Measurements from ENCODE around the gene GNAS. TPM values are rescaled to one million over a fixed set of nuclear protein-coding genes. Genes with fewer than 3 reads are reported as not detected.

GNAS gene
- total RNA-seq, 1 experiment from 2014 or later: 1,015 TPM

- DNase-seq (ENCODE audit: low read depth in 1 of 2, low spot score in 2 of 2): no peak
- Histone ChIP-seq H3K4me3 (no peak overlapping the region), H3K36me3 (no peaks in the 10 kb centered on the region), H3K27me3 (replicated peaks) (0 out of 2 replicates have a peak, but pooled peaks cover 5% of the 10 kb centered on the region), H3K4me1 (replicated peaks) (peaks cover 17% of the 10 kb centered on the region), H3K27ac (no peak overlapping the region), H3K9me3 (replicated peaks) (no peaks in the 10 kb centered on the region)
These were observed 32.5 kb downstream of the GNAS start for GRCh38 chr20:58884966-58885365.

- H3K27ac ChIP-seq: no peak overlapping the region
- H3K4me1 ChIP-seq (replicated peaks): peaks cover 24% of the 10 kb centered on the region
- H3K27me3 ChIP-seq (replicated peaks): 0 out of 2 replicates have a peak, but pooled peaks cover 5% of the 10 kb centered on the region
- no peak for DNase-seq (ENCODE audit: low read depth in 1 of 2, low spot score in 2 of 2)
- no peaks in the 10 kb centered on the region for H3K9me3 ChIP-seq (replicated peaks)
- H3K36me3 ChIP-seq: no peaks in the 10 kb centered on the region
- H3K4me3 ChIP-seq: no peak overlapping the region
These were observed 34.0 kb downstream of the GNAS start for GRCh38 chr20:58886546-58886945.

GRCh38 chr20:58888103-58888502, 35.6 kb downstream of the GNAS start:
- H3K4me3 ChIP-seq: peak overlapping the region; percentile 64
- peaks cover under 1% of the 10 kb centered on the region for H3K36me3 ChIP-seq
- peaks cover 18% of the 10 kb centered on the region for H3K4me1 ChIP-seq (replicated peaks)
- H3K9me3 ChIP-seq (replicated peaks): no peaks in the 10 kb centered on the region
- H3K27me3 ChIP-seq (replicated peaks): 0 out of 2 replicates have a peak, but pooled peaks cover 5% of the 10 kb centered on the region
- DNase-seq (ENCODE audit: low read depth in 1 of 2, low spot score in 2 of 2): no peak
- H3K27ac ChIP-seq: no peak overlapping the region

GRCh38 chr20:58888521-58889333, 36.2 kb downstream of the GNAS start:
- Histone ChIP-seq H3K4me3 (peak overlapping the region; percentile 64), H3K27ac (no peak overlapping the region), H3K27me3 (replicated peaks) (0 out of 2 replicates have a peak, but pooled peaks cover 5% of the 10 kb centered on the region), H3K36me3 (peaks cover 7% of the 10 kb centered on the region), H3K4me1 (replicated peaks) (peaks cover 18% of the 10 kb centered on the region), H3K9me3 (replicated peaks) (no peaks in the 10 kb centered on the region)
- DNase-seq (ENCODE audit: low read depth in 1 of 2, low spot score in 2 of 2): peak; percentile 33 to 66

GRCh38 chr20:58889334-58889760, 36.8 kb downstream of the GNAS start:
- Histone ChIP-seq H3K4me1 (replicated peaks) (peaks cover 24% of the 10 kb centered on the region), H3K36me3 (peaks cover 9% of the 10 kb centered on the region), H3K27ac (no peak overlapping the region), H3K4me3 (peak overlapping the region; percentile 64), H3K9me3 (replicated peaks) (no peaks in the 10 kb centered on the region), H3K27me3 (replicated peaks) (0 out of 2 replicates have a peak, but pooled peaks cover 5% of the 10 kb centered on the region)
- no peak for DNase-seq (ENCODE audit: low read depth in 1 of 2, low spot score in 2 of 2)

GRCh38 chr20:58889798-58890517, 37.4 kb downstream of the GNAS start:
- Histone ChIP-seq H3K9me3 (replicated peaks) (no peaks in the 10 kb centered on the region), H3K4me1 (replicated peaks) (peaks cover 31% of the 10 kb centered on the region), H3K36me3 (peaks cover 14% of the 10 kb centered on the region), H3K27ac (peak overlapping the region; percentile 70), H3K4me3 (peak overlapping the region; percentile 64), H3K27me3 (replicated peaks) (0 out of 2 replicates have a peak, but pooled peaks cover 5% of the 10 kb centered on the region)
- DNase-seq (ENCODE audit: low read depth in 1 of 2, low spot score in 2 of 2): no peak

- Histone ChIP-seq H3K4me3 (peak overlapping the region; percentile 64), H3K27ac (peak overlapping the region; percentile 70), H3K27me3 (replicated peaks) (0 out of 2 replicates have a peak, but pooled peaks cover 5% of the 10 kb centered on the region), H3K36me3 (peaks cover 20% of the 10 kb centered on the region), H3K9me3 (replicated peaks) (no peaks in the 10 kb centered on the region), H3K4me1 (replicated peaks) (peaks cover 37% of the 10 kb centered on the region)
- DNase-seq (ENCODE audit: low read depth in 1 of 2, low spot score in 2 of 2): peak; percentile 78 to 80
These were observed 38.1 kb downstream of the GNAS start for GRCh38 chr20:58890518-58891085.

- Histone ChIP-seq H3K4me1 (replicated peaks) (peaks cover 43% of the 10 kb centered on the region), H3K36me3 (peaks cover 26% of the 10 kb centered on the region), H3K9me3 (replicated peaks) (no peaks in the 10 kb centered on the region), H3K27me3 (replicated peaks) (0 out of 2 replicates have a peak, but pooled peaks cover 5% of the 10 kb centered on the region), H3K4me3 (peak overlapping the region; percentile 64), H3K27ac (peak overlapping the region; percentile 96)
- peak in 1 of 2 experiments; percentile 80 for DNase-seq (ENCODE audit: low read depth in 1 of 2, low spot score in 2 of 2)
These were observed 38.7 kb downstream of the GNAS start for GRCh38 chr20:58891086-58891717.

GRCh38 chr20:58891718-58892140, 39.2 kb downstream of the GNAS start:
- H3K27me3 ChIP-seq (replicated peaks): 0 out of 2 replicates have a peak, but pooled peaks cover 5% of the 10 kb centered on the region
- DNase-seq (ENCODE audit: low read depth in 1 of 2, low spot score in 2 of 2): no peak
- peak overlapping the region; percentile 64 for H3K4me3 ChIP-seq
- H3K9me3 ChIP-seq (replicated peaks): no peaks in the 10 kb centered on the region
- peak overlapping the region; percentile 96 for H3K27ac ChIP-seq
- H3K4me1 ChIP-seq (replicated peaks): peaks cover 45% of the 10 kb centered on the region
- H3K36me3 ChIP-seq: peaks cover 31% of the 10 kb centered on the region

- Histone ChIP-seq H3K4me1 (replicated peaks) (peaks cover 49% of the 10 kb centered on the region), H3K27me3 (replicated peaks) (0 out of 2 replicates have a peak, but pooled peaks cover 5% of the 10 kb centered on the region), H3K4me3 (peak overlapping the region; percentile 64), H3K9me3 (replicated peaks) (no peaks in the 10 kb centered on the region), H3K27ac (peak overlapping the region; percentile 96), H3K36me3 (peaks cover 37% of the 10 kb centered on the region)
- peak; percentile 65 to 83 for DNase-seq (ENCODE audit: low read depth in 1 of 2, low spot score in 2 of 2)
These were observed 39.8 kb downstream of the GNAS start for GRCh38 chr20:58892141-58892931.

- Histone ChIP-seq H3K9me3 (replicated peaks) (no peaks in the 10 kb centered on the region), H3K36me3 (peaks cover 43% of the 10 kb centered on the region), H3K27me3 (replicated peaks) (0 out of 2 replicates have a peak, but pooled peaks cover 5% of the 10 kb centered on the region), H3K4me3 (peak overlapping the region; percentile 64), H3K4me1 (replicated peaks) (peaks cover 52% of the 10 kb centered on the region), H3K27ac (peak overlapping the region; percentile 96)
- no peak for DNase-seq (ENCODE audit: low read depth in 1 of 2, low spot score in 2 of 2)
These were observed 40.4 kb downstream of the GNAS start for GRCh38 chr20:58892932-58893224.

GRCh38 chr20:58893355-58894120, 41.0 kb downstream of the GNAS start:
- Histone ChIP-seq H3K27me3 (replicated peaks) (0 out of 2 replicates have a peak, but pooled peaks cover under 1% of the 10 kb centered on the region), H3K9me3 (replicated peaks) (no peaks in the 10 kb centered on the region), H3K36me3 (peaks cover 47% of the 10 kb centered on the region), H3K27ac (peak overlapping the region; percentile 96), H3K4me3 (peak overlapping the region; percentile 64), H3K4me1 (replicated peaks) (peaks cover 53% of the 10 kb centered on the region)
- no peak for DNase-seq (ENCODE audit: low read depth in 1 of 2, low spot score in 2 of 2)
